SW480 (cell line): ENCODE measurements around the gene DPPA5.
A peak's percentile ranks its signal among the peaks of the same experiment; 100 is the strongest.
"Not testable (repeated sequence)": the region's sequence is repeated elsewhere in the genome, so short reads cannot be mapped to it uniquely, and the experiment has no call there.

Source experiments
- DNase-seq: peaks from one replicate; pipeline ENCODE4 v3.0.0-alpha.2; 2016; ENCODE audit warnings: low spot score

DPPA5 gene, protein sequence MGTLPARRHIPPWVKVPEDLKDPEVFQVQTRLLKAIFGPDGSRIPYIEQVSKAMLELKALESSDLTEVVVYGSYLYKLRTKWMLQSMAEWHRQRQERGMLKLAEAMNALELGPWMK

DNA sequence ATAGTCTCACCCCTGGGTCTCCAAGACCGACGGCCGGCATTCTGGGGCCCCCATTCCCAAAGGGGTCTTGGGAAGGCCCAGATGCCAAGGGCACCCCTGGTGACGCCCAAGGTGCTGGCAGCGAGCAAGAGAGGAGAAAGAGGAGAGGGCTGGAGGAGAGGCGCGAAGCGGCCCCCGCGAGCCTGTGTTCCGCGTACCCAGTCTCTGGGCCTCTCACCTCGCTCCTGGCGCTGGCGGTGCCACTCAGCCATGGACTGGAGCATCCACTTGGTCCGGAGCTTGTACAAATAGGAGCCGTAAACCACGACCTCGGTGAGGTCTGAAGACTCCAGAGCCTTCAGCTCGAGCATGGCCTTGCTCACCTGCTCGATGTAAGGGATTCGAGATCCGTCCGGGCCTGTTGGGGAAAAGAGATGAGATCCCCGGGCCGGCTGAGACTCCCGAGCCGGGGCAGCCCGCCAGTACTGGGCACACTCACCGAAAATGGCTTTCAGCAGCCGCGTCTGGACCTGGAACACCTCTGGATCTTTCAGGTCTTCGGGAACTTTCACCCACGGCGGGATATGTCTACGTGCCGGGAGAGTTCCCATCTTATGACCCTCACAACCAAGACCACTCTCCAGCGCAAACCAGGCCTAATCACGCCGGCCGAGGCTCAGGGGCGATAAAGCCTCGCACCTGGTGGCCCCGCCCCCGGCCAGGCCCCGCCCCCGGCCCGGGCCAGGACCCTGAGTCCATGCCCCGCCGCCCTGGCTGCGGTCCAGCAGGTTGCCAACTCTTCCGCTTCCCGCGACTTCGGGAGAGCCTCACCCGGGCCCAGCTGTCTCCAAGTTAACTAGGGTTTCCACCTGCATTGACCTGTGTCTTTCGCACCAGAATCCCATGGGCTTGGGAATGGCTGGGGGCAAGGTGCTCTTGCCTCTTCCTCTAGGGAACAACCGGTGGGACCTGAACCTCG is at the start of gene DPPA5:
Gene DPPA5, minus strand, starts transcription at position 641 of the 958 bp plus-strand sequence. Its CDS starts 51 bp downstream, at position 590.
- DNase-seq: no peak

DNA sequence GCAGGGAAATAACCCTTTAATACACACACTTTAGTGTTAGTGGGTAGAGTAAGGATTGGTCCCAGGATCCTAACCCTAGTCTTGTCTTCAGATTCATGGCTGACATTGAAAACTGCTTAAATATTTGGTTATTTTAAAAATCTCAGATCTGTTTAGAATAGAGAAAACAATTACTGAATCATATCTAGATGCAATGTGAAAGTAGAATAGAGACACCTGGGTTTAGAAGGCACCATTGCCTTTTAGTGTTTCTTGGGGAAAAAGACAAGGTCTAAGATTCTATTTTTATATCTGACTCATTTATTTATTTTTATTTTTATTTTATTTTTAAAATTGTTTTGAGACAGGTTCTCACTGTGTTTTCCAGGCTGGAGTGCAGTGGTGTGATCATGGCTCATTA is 46.6 kb upstream of the DPPA5 start:
- DNase-seq: no peak

DNA sequence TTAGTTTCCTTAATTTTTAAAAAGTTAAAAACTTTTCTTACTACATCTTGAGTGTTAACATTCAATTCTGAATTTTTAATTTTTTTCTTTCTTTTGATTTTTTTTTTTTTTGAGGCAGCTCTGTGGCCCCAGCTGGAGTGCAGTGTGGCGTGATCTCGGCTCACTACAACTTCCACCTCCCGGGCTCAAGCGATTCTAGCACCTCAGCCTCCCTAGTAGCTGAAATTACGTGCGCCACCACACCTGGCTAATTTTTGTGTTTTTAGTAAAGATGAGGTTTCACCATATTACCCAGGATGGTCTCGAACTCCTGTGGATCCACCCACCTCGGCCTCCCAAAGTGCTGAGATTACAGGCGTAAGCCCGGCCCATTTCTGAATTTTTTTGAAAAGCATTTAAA is 41.8 kb upstream of the DPPA5 start:
- DNase-seq: no peak

DNA sequence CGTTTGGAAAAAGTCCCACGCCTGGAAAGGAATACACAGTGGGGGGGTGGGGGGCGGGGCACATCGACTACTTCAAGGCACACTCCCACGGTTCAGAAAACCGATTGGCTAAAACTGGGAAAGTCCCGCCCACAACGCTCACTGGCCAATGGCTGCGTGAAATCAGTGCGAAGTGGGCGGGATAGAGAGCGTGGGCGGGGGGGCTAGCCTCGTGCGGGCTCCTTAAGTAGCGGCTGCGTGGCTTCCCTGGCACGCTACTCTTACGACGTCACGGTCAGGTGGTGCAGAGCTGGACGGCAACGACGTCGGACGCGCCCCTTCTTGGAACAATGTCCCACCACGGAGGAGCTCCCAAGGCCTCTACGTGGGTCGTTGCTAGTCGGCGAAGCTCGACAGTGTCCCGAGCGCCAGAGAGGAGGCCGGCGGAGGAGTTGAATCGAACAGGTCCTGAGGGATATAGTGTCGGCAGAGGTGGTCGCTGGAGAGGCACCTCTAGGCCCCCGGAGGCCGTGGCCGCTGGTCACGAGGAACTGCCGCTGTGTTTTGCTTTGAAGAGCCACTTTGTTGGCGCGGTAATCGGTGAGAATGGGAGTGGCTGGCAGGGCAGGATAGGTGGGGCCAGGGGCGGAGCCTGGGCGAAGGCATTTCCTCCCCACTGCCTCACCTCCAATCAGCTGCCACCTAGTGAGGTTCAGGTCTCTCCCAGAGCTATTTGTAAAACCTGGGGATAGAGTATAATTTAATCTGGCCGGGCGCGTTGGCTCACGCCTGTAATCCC is 40.7 kb upstream of the DPPA5 start, which contains the start of gene DDX43:
Gene DDX43, plus strand, starts transcription at position 252 of the 778 bp plus-strand sequence. Its CDS starts 78 bp downstream, at position 330.
- no peak for DNase-seq

DNA sequence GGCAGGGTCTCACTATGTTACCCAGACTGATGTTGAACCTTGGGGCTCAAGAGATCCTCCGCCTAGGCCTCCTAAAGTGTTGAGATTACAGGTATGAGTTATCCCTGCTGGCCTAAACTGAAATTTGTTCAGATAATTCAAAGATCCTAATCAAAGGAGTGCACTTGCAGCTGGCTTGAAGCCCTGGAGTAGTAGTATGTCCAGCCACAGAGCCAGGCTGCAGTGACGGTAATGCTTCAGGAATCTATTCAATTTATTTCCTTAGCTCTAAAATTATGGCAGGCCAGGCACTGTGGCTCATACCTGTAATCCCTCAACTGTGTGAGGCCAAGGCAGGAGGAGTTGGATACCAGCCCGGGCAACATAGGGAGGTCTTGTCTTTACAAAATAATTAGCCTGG is 39.2 kb upstream of the DPPA5 start:
- DNase-seq: no peak

DNA sequence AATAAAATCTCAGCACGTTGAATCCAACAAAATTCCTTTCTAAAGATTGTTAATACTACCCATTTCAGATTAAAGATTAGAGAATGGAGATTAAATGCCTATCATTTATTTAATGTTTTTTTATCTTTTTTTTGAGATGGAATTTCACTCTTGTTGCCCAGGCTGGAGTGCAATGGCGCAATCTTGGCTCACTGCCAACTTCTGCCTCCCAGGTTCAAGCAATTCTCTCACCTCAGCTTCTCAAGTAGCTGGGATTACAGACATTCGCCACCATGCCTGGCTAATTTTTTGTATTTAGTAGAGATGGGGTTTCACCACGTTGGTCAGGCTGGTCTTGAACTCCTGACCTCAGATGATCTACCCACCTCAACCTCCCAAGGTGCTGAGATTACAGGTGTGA is 38.1 kb upstream of the DPPA5 start:
- DNase-seq: not testable (repeated sequence)

DNA sequence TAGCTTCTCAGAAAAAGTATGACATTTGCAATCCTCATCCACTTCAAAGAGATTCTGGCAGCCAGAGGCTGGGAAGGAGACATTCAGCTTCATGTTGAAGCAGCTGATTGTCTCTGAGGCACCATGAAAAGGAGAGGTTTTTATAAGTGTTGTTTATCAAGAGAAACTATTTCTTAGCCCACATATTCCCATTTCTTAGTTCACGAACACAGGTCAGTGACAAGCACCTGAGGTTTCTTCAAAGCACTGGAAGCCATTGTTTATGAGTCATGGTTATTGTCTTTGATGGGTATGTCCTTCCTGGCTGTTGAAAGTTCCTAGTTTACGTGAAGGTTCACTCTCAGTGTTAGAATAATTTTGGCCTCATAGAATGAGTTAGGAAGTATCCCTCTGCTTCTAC is 37.6 kb upstream of the DPPA5 start:
- peak; percentile 71 for DNase-seq

DNA sequence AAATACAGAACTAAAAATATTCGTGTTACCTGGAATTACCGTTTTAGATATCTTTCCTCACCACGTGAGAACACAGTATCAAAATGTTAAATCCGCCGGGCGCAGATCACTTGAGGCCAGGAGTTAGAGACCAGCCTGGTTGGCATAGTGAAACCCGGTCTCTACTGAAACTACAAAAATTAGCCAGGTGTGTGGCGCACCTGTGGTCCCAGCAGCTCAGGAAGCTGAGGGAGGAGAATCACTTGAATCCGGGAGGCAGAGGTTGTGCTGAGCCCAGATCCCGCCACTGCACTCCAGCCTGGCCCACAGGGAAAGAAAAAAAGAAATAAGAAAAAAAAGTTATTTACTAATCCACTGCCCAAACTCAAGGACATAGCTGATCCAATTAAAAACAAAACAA is 35.8 kb upstream of the DPPA5 start:
- no peak for DNase-seq

DNA sequence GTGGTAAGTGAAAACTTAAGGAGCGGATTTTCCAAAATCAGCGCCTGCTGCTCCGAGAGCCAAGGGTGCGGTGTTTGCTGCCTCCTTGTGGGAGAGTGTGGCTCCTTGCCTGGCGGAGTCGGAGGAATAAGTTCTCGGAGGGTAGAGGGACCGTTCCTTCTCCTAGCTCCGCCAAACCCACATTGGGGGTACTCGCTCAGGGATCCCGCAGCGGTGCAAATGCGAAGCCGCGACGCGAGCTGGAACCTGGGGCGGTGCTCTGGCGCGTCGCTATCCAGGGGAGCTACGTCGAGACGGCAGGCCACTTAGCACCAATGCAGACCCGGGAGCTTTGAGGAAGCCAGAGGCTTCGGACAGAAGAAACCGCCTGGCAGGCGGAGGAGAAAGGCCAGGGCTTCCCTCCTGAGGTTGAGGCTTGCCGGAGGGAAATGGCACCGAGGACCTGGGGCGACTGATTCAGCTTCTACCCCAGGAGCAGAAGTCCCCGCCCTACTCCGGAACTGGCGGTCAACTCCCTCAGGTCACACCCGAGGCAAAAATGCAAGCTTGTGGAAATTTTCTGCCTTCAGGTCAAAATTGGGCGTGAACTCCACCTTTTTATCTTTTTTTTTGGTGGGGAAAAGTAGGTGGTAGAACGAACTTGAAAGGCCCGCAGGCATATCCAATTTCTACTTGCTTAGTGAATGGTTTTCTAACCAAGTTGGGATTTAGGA is 34.9 kb upstream of the DPPA5 start:
- peak; percentile 83 for DNase-seq

DNA sequence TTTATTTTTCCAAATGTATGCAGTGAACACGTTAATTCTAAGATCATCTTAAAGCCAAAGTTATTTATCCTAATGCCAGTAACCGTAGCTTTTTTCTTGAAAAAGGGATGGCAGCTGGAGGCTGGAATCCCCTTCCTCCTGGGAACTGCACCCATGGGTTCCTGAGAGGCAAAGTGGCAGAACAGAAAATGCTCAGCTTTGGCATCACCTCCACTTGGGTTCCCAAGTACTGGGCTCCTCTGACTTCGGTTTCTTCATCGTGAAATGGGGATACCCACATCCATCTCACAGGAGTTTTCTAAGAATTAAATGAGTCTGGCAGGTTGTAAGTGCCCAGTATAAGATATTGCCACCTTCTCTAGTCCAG is 34.3 kb upstream of the DPPA5 start:
- no peak for DNase-seq

DNA sequence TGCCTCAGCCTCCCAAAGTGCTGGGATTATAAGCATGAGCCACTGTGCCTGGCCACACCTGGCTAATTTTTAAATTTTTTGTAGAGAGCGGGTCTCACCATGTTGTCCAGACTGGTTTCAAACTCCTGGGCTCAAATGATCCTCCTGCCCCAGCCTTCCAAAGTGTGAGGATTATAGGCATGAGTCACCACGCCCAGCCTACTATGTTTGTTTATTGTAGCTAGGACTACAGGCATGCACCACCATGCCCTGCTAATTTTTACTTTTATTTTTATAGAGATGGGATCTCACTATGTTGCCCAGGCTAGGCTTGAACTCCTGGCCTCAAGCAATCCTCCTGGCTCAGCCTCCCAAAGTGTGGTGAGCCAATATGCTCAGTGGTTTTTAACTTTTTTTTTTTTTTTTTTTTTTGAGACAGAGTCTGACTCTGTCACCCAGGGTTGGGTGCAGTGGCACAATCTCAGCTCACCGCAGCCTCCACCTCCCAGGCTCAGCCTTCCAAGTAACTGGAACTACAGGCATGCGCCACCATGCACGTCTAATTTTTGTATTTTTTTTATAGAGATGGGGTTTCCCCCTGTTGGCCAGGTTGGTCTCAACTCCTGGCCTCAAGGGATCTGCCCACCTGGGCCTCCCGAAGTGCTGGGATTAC is 28.5 kb upstream of the DPPA5 start:
- no peak for DNase-seq

DNA sequence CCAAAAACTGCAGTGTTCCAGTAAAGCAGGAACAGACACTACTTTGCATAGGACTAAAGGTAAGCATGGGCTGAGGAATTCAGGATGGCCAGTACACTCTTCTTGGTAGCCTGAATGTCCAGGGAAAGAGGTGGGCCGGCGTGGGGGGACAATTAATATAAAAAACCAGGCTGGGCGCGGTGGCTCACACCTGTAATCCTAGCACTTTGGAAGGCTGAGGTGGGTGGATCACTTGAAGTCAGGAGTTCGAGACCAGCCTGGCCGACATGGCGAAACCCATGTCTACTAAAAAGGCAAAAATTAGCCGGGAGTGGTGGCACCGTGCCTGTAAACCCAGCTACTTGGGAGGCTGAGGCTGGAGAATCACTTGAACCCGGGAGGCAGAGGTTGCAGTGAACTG is 27.5 kb upstream of the DPPA5 start:
- not testable (repeated sequence) for DNase-seq

DNA sequence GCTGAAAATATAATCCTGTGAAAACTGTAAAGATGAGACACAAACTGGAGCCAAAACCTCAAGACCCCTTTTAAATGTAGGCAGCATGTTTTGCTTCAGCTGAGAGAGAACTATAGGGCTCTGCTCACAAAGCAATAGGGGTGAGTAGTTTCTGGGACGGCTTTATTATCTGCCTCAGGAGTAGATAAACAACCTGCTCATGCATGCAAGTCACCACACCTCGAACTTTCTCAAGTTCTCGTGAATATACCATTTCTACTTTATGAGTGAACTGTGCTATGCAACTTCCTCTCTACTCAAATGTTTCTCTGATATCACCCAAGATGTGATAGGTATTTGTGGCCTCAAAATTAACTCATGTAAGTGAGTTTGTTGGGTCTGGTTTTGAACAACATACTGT is 23.1 kb upstream of the DPPA5 start:
- DNase-seq: no peak

DNA sequence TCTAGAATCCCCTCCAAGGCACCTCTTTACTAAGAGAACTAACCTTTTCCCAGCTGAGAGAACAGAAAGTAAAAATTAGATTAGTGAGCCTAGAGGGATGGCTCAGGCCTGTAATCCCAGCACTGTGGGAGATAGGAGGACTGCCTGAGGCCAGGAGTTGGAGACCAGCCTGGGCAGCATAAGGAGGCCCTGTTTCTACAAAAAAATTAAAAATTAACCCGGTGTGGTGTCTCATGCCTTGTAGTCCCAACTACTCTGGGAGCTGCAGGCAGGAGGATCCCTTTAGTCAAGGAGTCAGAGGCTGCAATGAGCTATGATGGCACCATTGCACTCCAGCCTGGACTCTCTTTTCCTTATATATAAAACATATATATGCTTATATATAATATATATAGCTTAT is 21.1 kb upstream of the DPPA5 start:
- DNase-seq: no peak

DNA sequence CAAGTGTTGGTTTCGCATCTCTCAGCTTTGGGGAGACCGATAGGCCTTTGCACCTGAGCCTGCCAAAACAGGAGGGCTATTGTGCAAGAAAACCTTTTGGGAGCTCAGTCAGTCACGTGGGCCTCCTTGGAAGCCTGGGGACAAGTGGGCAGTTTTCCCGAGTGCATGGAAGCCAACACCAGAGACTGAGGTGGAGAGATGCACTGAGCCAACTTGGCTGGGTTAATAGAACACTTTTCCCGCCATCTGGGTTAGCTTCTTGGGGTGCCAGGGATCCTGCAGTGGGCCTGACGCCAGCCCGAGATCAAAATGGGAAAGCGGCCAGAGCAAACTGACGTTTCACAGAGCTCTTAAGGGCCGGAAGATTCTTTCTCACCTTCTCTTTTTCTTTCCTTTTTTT is 18.4 kb upstream of the DPPA5 start:
- no peak for DNase-seq

DNA sequence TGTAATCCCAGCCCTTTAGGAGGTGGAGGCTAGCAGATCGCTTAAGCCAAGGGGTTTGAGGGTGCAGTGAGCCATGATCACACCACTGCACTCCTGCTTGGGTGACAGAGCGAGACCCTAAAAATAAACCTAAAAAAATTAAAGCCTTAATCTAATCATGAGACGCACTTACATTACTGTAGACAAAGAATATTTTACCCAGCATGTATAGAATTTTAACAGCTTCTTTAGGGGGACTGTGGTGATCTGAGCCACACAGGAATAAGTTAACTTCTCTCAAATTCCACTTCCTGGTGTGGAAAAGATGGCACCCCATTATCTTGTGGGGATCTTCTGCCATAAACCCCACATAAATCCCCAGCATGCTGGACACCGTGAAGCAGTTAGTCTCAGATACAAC is 17.9 kb upstream of the DPPA5 start:
- no peak for DNase-seq

DNA sequence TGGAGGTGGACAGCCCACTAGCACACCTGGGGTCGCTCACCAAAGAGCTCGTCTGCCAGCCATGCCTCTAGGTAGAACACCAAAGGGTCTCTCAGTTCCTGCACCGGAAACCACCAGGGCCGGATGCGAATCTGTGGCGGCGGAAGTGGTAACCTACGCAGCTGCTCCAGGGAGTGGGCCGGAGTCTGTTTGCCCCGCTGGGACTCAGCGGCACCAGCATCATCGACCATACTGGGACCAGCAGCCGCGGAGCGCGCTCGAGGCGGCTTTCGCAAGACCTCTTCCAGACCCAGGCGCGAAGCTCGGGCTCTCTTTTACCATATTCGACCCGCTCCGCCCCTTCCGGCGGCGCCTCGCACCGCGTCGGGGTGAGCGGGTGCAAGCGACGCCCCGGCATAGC is 15.5 kb upstream of the DPPA5 start, which contains the start of gene OOEP:
Gene OOEP, minus strand, starts transcription at position 335 of the 400 bp plus-strand sequence. Its CDS starts 105 bp downstream, at position 230.
- DNase-seq: no peak

DNA sequence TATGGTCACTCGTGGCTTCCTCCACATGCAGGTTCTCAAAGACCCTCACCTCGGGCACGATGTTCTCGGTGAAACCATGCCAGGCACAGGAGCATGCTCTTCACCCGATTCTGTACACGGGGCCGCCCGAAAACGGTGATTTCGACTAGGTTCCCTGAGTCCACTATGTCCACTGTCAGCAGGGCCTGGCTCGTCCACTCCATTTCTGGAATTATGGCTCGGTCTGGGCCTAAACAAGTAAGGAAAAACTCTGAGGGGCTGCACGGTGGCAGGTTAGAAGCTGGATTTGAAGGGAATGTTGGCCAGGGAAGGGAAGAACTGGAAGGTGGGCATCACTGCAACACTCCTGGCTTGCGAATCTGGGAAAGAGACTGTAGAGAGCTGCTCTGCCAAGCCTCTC is 15.1 kb upstream of the DPPA5 start:
- no peak for DNase-seq

DNA sequence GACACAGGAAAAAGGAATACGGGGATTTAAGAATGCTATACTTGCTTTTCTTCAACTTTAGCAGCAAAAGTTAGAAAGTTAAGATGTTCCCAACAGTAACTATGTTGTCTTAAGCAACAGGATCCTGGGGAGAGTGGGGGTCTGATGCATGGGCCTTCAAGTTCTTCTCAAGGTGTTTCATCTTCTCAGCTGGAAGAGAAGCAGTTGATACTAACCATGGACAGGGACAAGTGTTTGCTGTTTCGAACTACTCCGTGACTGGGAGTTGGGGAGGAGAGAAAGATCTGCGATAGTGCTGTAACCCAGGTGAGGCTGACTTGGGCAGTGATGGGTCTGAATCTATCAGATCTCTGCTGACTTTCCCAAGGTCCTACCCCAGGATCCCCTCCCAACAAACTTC is 14.6 kb upstream of the DPPA5 start:
- no peak for DNase-seq

DNA sequence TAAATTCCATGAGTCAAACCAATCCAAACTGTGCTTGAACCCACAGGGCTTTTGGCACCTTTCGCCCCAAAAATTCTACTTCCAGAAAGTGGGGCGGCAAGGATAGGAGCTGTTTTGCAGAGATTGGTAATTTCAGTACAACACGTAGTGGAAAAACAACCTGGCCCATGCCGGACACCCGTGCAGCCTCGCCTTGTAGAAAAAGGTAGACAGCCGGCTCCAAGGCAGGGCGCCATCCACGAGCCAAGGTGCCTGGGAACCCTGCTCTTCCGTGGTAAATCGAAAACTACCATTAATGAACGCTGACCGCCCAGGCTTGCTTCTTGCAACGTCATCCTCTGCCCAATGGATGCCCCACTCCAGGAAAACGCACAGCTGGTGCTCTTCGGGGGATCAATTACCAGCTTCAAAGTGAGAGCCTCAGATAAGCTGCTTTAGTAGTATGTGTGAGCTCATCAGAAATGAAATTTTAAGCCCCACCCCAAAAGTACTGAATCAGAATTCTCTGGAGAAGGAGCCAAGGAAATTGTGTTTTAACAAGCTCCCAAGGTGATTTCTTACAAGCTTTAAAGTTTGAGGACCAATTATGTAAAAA is 13.8 kb upstream of the DPPA5 start:
- no peak for DNase-seq

DNA sequence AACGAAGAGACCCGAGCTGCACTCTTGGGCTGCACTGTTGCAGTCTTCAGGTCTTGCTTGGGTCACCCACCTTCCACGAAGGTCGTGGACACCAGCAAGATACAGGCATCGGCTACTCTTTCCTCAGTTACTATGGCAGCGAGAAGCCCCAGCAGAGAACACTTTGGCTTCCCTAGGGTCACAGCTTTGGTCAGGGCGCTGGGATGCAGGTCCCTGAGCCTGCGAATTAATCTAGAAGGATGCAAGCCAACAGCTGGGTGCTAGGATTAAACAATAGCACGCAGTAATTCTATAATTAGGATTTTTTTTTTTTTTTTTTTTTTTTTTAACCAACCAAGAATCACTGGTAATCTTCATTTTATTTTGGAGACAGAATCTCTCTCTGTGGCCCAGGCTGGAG is 10.5 kb upstream of the DPPA5 start:
- DNase-seq: no peak
